HCT116 (cell line): ENCODE data around the gene SPIB.

Source experiments
- ATF3 ChIP-seq: IDR thresholded peaks from 2 replicates; pipeline ENCODE4 v1.6.1; 2012
- CTCF ChIP-seq, 3 experiments: fragments of 200-600 bp in 1 of 3; sonication (generic) in 1 of 3; IDR thresholded peaks in 2 of 3; conservative IDR thresholded peaks in 1 of 3; 2 replicates each; pipeline ENCODE4 v1.5.1; 2012 to 2017; ENCODE audit warnings: low read depth in 2 of 3, low read length in 2 of 3, antibody characterized with exemption in 1 of 3, borderline replicate concordance in 1 of 3, control low read depth in 1 of 3, mild to moderate bottlenecking in 1 of 3, mixed read lengths in 1 of 3, mixed run types in 1 of 3, moderate library complexity in 1 of 3; ENCODE audit not compliant: insufficient read depth in 1 of 3
- EGR1 ChIP-seq: IDR thresholded peaks from 2 replicates; pipeline ENCODE4 v1.6.1; 2012; ENCODE audit warnings: low read depth
- EZH2 ChIP-seq: fragments of 200-600 bp; sonication (generic); IDR thresholded peaks from 2 replicates; pipeline ENCODE4 v1.6.1; 2017; ENCODE audit warnings: antibody characterized with exemption, mixed run types
- EZH2phosphoT487 ChIP-seq: fragments of 200-600 bp; IDR thresholded peaks from 2 replicates; pipeline ENCODE4 v1.6.1; 2018; ENCODE audit warnings: antibody characterized with exemption, borderline replicate concordance
- MAX ChIP-seq: IDR thresholded peaks from 2 replicates; pipeline ENCODE4 v1.6.1; 2012
- POLR2A ChIP-seq: IDR thresholded peaks from 2 replicates; pipeline ENCODE4 v1.7.0; 2011; ENCODE audit warnings: borderline replicate concordance; ENCODE audit not compliant: insufficient read depth, insufficient read length; ENCODE audit errors: extremely low read depth
- POLR2AphosphoS5 ChIP-seq: IDR thresholded peaks from 2 replicates; pipeline ENCODE4 v1.6.1; 2011; ENCODE audit warnings: mild to moderate bottlenecking, low read depth, low read length, moderate library complexity
- RAD21 ChIP-seq: IDR thresholded peaks from 2 replicates; pipeline ENCODE4 v1.6.1; 2012; ENCODE audit warnings: low read depth, mild to moderate bottlenecking
- TCF7L2 ChIP-seq: IDR thresholded peaks from 2 replicates; pipeline ENCODE4 v1.7.0; 2011; ENCODE audit warnings: borderline replicate concordance, inconsistent platforms; ENCODE audit not compliant: insufficient read depth, insufficient read length; ENCODE audit errors: extremely low read depth
- YY1 ChIP-seq: IDR thresholded peaks from 2 replicates; pipeline ENCODE4 v1.6.1; 2011; ENCODE audit warnings: low read length, low read depth, moderate library complexity, mild to moderate bottlenecking; ENCODE audit not compliant: insufficient replicate concordance; ENCODE audit errors: extremely low read depth
- ZFX ChIP-seq: fragments of 450-650 bp; IDR thresholded peaks from 2 replicates; pipeline ENCODE4 v1.6.1; 2017

GRCh38 chr19:50432221-50433028, 13.7 kb downstream of the SPIB start, which contains the start of gene MYBPC2:
- TF ChIP-seq CTCF (IDR thresholded peaks at IDR 0.05 in 2 of 3, conservative IDR thresholded peaks at IDR 0.05 in 1 of 3; ENCODE audit: borderline replicate concordance in 1 of 3, insufficient read depth in 1 of 3, low read depth in 2 of 3, low read length in 2 of 3) (no peak), EZH2phosphoT487 (no peak), POLR2A (no peak), EZH2 (no peak), RAD21 (no peak), POLR2AphosphoS5 (no peak), EGR1 (no peak), YY1 (no peak), ZFX (no peak), TCF7L2 (no peak), ATF3 (no peak), MAX (no peak)
